Left renal cortex interstitium (tissue), 4 donors: ENCODE data around the gene FHL1. TPM values are rescaled to one million over a fixed set of nuclear protein-coding genes. Genes with fewer than 3 reads are reported as not detected.
"Not testable (repeated sequence)": the region's sequence is repeated elsewhere in the genome, so short reads cannot be mapped to it uniquely, and the experiment has no call there.

ENCODE experiments used
- DNase-seq, 4 donors: peaks; one replicate each; pipeline ENCODE4 v3.0.0-alpha.2; 2013; ENCODE audit warnings: low read depth in 4 of 4, low spot score in 2 of 4, missing footprints in 1 of 4
- polyA plus RNA-seq, 4 donors: library from polyadenylated mRNA; unstranded; fragments of 120-200 nt; gene quantifications; one replicate each; pipeline ENCODE4 v1.2.1, GENCODE V29; 2013; ENCODE audit not compliant: insufficient read length in 4 of 4

FHL1 gene
- polyA plus RNA-seq, 4 donors: 54.1 to 61.2 (median 58.5) TPM

GRCh38 chrX:136205882-136206380, 58.6 kb downstream of the FHL1 start:
- no peak for DNase-seq

- DNase-seq: no peak
Observed at GRCh38 chrX:136206916-136207315, 59.6 kb downstream of the FHL1 start.

GRCh38 chrX:136207546-136207945, 60.2 kb downstream of the FHL1 start:
- DNase-seq: no peak

GRCh38 chrX:136209016-136209738, 61.8 kb downstream of the FHL1 start:
- no peak for DNase-seq

- DNase-seq: no peak
Observed at GRCh38 chrX:136209751-136210150, 62.4 kb downstream of the FHL1 start.

- no peak for DNase-seq
Observed at GRCh38 chrX:136210243-136210642, 62.9 kb downstream of the FHL1 start.

GRCh38 chrX:136210806-136211205, 63.5 kb downstream of the FHL1 start:
- DNase-seq: no peak

- no peak for DNase-seq
Observed at GRCh38 chrX:136211766-136212556, 64.6 kb downstream of the FHL1 start.

- no peak for DNase-seq
Observed at GRCh38 chrX:136212557-136213111, 65.3 kb downstream of the FHL1 start.

- DNase-seq: no peak
Observed at GRCh38 chrX:136214551-136214950, 67.2 kb downstream of the FHL1 start.

- no peak for DNase-seq
Observed at GRCh38 chrX:136215559-136215958, 68.2 kb downstream of the FHL1 start.

GRCh38 chrX:136219893-136220292, 72.6 kb downstream of the FHL1 start:
- no peak for DNase-seq

GRCh38 chrX:136220540-136220939, 73.2 kb downstream of the FHL1 start:
- DNase-seq: no peak

GRCh38 chrX:136220951-136221350, 73.6 kb downstream of the FHL1 start:
- DNase-seq: no peak

GRCh38 chrX:136221851-136222513, 74.6 kb downstream of the FHL1 start:
- no peak for DNase-seq

GRCh38 chrX:136227074-136227473, 79.7 kb downstream of the FHL1 start:
- no peak for DNase-seq

GRCh38 chrX:136227948-136228838, 80.9 kb downstream of the FHL1 start:
- DNase-seq: no peak

- no peak for DNase-seq
Observed at GRCh38 chrX:136228839-136229207, 81.5 kb downstream of the FHL1 start.

- no peak for DNase-seq
Observed at GRCh38 chrX:136237074-136237473, 89.7 kb downstream of the FHL1 start.

GRCh38 chrX:136237849-136238248, 90.5 kb downstream of the FHL1 start:
- DNase-seq: not testable (repeated sequence)
